Endothelial cell of umbilical vein (primary cell): ENCODE measurements around the gene GRID2. TPM values are rescaled to one million over a fixed set of nuclear protein-coding genes. Genes with fewer than 3 reads are reported as not detected.

Experiments
- BruUV-seq: library from RNA; stranded (reverse); fragments of 400-500 nt; replicated peaks from 2 replicates; lab custom pipeline; 2021; lab: Mats Ljungman, UMichigan
- CTCF ChIA-PET: fragments of 300-600, 350-600 bp; sonication (Branson Sonifier 250); formaldehyde crosslinking; loops from one replicate; lab custom pipeline; 2021; ENCODE audit warnings: antibody characterized with exemption, inconsistent platforms; lab: Charles Lee
- POLR2A ChIA-PET: fragments of 300-600, 350-600 bp; sonication (Branson Sonifier 250); formaldehyde crosslinking; loops from one replicate; lab custom pipeline; 2021; ENCODE audit warnings: antibody characterized with exemption, inconsistent platforms; lab: Charles Lee
- DNase-seq: peaks from one replicate; pipeline ENCODE4 v3.0.0-alpha.2; 2011; ENCODE audit warnings: low read depth, low spot score
- FAIRE-seq: peaks from 2 replicates; lab custom pipeline; 2011; peaks lifted over from hg19 to GRCh38; lab: Jason Lieb, UNC
- H2AFZ ChIP-seq: 2 replicates; pipeline ENCODE4 v1.6.0; 2012; ENCODE audit warnings: low read depth, low read length, control low read depth, inconsistent platforms
- H3K27ac ChIP-seq: 2 replicates; pipeline ENCODE4 v1.5.1; 2011; ENCODE audit warnings: low read depth, mild to moderate bottlenecking, control low read depth, low read length, moderate library complexity; ENCODE audit not compliant: insufficient read depth
- H3K27me3 ChIP-seq, 2 experiments: 2 replicates each; pipeline versions ENCODE4 v1.6.0 to v1.6.1; 2011; ENCODE audit warnings: low read length in 2 of 2, mixed read lengths in 1 of 2; ENCODE audit not compliant: control insufficient read depth in 2 of 2, insufficient read depth in 2 of 2
- H3K36me3 ChIP-seq, 2 experiments: 2 replicates in 1 of 2; 3 replicates in 1 of 2; pipeline ENCODE4 v1.5.1; 2011; ENCODE audit warnings: low read length in 2 of 2, mild to moderate bottlenecking in 1 of 2, moderate library complexity in 1 of 2; ENCODE audit not compliant: control insufficient read depth in 2 of 2, insufficient read depth in 2 of 2; ENCODE audit errors: extremely low read depth in 1 of 2
- H3K4me1 ChIP-seq: 3 replicates; pipeline ENCODE4 v1.5.1; 2011; ENCODE audit warnings: mild to moderate bottlenecking, low read length; ENCODE audit not compliant: control insufficient read depth, insufficient read depth; ENCODE audit errors: extremely low read depth
- H3K4me2 ChIP-seq: 2 replicates; pipeline ENCODE4 v1.6.1; 2011; ENCODE audit warnings: low read length, control low read depth, mixed read lengths; ENCODE audit not compliant: insufficient read depth
- H3K4me3 ChIP-seq, 3 experiments: fragments of 200-600 bp in 1 of 3; sonication (generic), shearing (Covaris generic) in 1 of 3; replicated peaks in 1 of 3; 2 replicates each; pipeline ENCODE4 v1.5.1; 2011 to 2016; ENCODE audit warnings: control low read depth in 3 of 3, low read length in 3 of 3, mild to moderate bottlenecking in 2 of 3, inconsistent platforms in 1 of 3, low read depth in 1 of 3, moderate library complexity in 1 of 3; ENCODE audit not compliant: insufficient read depth in 1 of 3
- H3K79me2 ChIP-seq: 2 replicates; pipeline ENCODE4 v1.6.0; 2012; ENCODE audit warnings: low read length, inconsistent platforms; ENCODE audit not compliant: control insufficient read depth, insufficient read depth
- H3K9ac ChIP-seq: replicated peaks from 2 replicates; pipeline ENCODE3; 2011; ENCODE audit warnings: low read length, control low read depth; ENCODE audit not compliant: insufficient read depth; ENCODE audit errors: extremely low read depth
- H3K9me1 ChIP-seq: replicated peaks from 3 replicates; pipeline ENCODE4 v1.6.0; 2011; ENCODE audit warnings: mild to moderate bottlenecking, low read length; ENCODE audit not compliant: control insufficient read depth, insufficient read depth; ENCODE audit errors: extremely low read depth
- H3K9me3 ChIP-seq: replicated peaks from 2 replicates; pipeline ENCODE4 v1.5.1; 2012; ENCODE audit warnings: low read length, inconsistent platforms; ENCODE audit not compliant: control insufficient read depth, insufficient read depth
- H4K20me1 ChIP-seq: replicated peaks from 2 replicates; pipeline ENCODE3; 2011; ENCODE audit warnings: mild to moderate bottlenecking, low read length; ENCODE audit not compliant: control insufficient read depth, insufficient read depth; ENCODE audit errors: extremely low read depth
- EZH2 ChIP-seq: IDR thresholded peaks from 2 replicates; pipeline ENCODE4 v1.6.1; 2012; ENCODE audit warnings: borderline replicate concordance, low read depth, mild to moderate bottlenecking, moderate library complexity, low read length, inconsistent platforms; ENCODE audit not compliant: severe bottlenecking
- FOS ChIP-seq: IDR thresholded peaks from 2 replicates; pipeline ENCODE4 v1.6.1; 2011; ENCODE audit warnings: mild to moderate bottlenecking, low read length, moderate library complexity, borderline replicate concordance; ENCODE audit not compliant: insufficient read depth
- GATA2 ChIP-seq: IDR thresholded peaks from 2 replicates; pipeline ENCODE4 v1.7.0; 2011; ENCODE audit warnings: low read depth, mild to moderate bottlenecking, moderate library complexity, mixed read lengths, low read length; ENCODE audit not compliant: insufficient read length, insufficient read depth
- JUN ChIP-seq: IDR thresholded peaks from 2 replicates; pipeline ENCODE4 v1.6.1; 2011; ENCODE audit warnings: borderline replicate concordance, low read depth; ENCODE audit not compliant: insufficient read length, insufficient read depth
- MYC ChIP-seq: IDR thresholded peaks from one replicate; pipeline ENCODE4 v1.6.1; 2011; ENCODE audit warnings: mild to moderate bottlenecking, low read depth, low read length
- POLR2A ChIP-seq: IDR thresholded peaks from 2 replicates; pipeline ENCODE4 v1.6.1; 2012; ENCODE audit warnings: low read depth, mild to moderate bottlenecking, control low read depth, low read length
- POLR2AphosphoS5 ChIP-seq: IDR thresholded peaks from 2 replicates; pipeline ENCODE4 v1.6.1; 2012; ENCODE audit warnings: low read depth, mild to moderate bottlenecking, control low read depth, low read length, moderate library complexity; ENCODE audit not compliant: insufficient read depth
- dilution Hi-C: fragments of 300-500 bp; cut with MboI; formaldehyde crosslinking; loops from one replicate; pipeline ENCODE4 v1.15.0; 2019; ENCODE audit warnings: low sequenced_read_pairs; ENCODE audit not compliant: extremely low pct_ligation_motif_present
- intact Hi-C: fragments of 100-400 bp; cut with micrococcal nuclease; formaldehyde crosslinking; loops from one replicate; pipeline ENCODE4 v1.10.0; 2022
- polyA plus RNA-seq, 4 experiments: library from polyadenylated mRNA; depleted of rRNA in 3 of 4; stranded (reverse) in 3 of 4; unstranded in 1 of 4; fragments of >200 nt; gene quantifications; 2 replicates each; pipeline versions ENCODE4 v1.2.1 to v1.2.3, GENCODE V29; 2011 to 2012; ENCODE audit warnings: missing spikeins in 1 of 4
- total RNA-seq: library from RNA; stranded (reverse); gene quantifications from 2 replicates; pipeline ENCODE4 v1.2.3, GENCODE V29; 2021
- TF ChIP-seq, protein P1 (sequence below), 2 donors: IDR thresholded peaks; 1 replicate in 1 of 2; 2 replicates in 1 of 2; pipeline ENCODE4 v1.5.1; 2011; ENCODE audit warnings: low read length in 2 of 2, mild to moderate bottlenecking in 2 of 2, moderate library complexity in 2 of 2, control low read depth in 1 of 2, inconsistent platforms in 1 of 2, low read depth in 1 of 2; ENCODE audit not compliant: insufficient read depth in 1 of 2; ENCODE audit errors: extremely low read depth in 1 of 2
- TF ChIP-seq, protein P2 (sequence below): IDR thresholded peaks from 2 replicates; pipeline ENCODE4 v1.6.1; 2011; ENCODE audit not compliant: insufficient read depth, insufficient read length

GRID2 gene
- total and polyA plus RNA-seq, 2 donors (not counting 3 experiments of a cell fraction or from before 2014, with no cell fraction given), result not detected

DNA sequence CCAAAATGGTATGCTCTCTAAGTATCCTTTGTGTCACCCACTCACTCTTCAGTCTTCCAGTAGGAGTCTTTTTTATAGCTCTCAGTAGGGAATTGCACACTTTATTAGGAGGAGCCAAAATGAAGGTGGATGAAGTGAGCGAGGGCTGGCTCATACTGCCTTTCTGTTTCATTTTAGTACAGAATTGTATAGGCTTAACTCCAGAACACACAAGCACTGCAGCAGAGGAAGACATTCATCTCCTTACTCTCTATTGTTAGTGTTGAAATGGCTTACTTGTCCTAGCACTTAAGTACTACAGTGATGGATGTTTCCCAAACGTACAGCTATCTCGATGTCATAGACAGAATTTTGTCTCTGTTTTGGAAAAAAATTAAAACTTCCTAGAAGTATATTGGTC is 1197.5 kb downstream of the GRID2 start:
- ChIA-PET POLR2A (no interaction called here), CTCF (no interaction called here)
- Histone ChIP-seq H3K36me3 (no peaks in the 10 kb centered on the region), H3K9ac (no peak overlapping the region), H3K9me1 (no peaks in the 10 kb centered on the region), H3K4me1 (no peaks in the 10 kb centered on the region), H3K9me3 (no peaks in the 10 kb centered on the region), H4K20me1 (no peaks in the 10 kb centered on the region), H3K4me2 (no peak overlapping the region), H3K79me2 (no peaks in the 10 kb centered on the region), H3K27me3 (no peaks in the 10 kb centered on the region), H3K4me3 (no peak overlapping the region), H3K27ac (no peak overlapping the region), H2AFZ (no peak overlapping the region)
- FAIRE-seq (no peak), DNase-seq (no peak)
- dilution Hi-C loops, result no loop called here
- no TSS peak for BruUV-seq
- intact Hi-C loops, result no loop called here
- TF ChIP-seq POLR2AphosphoS5 (no peak), JUN (no peak), POLR2A (no peak), GATA2 (no peak), MYC (no peak), FOS (no peak), EZH2 (no peak)
- TF ChIP-seq, protein P1, sequence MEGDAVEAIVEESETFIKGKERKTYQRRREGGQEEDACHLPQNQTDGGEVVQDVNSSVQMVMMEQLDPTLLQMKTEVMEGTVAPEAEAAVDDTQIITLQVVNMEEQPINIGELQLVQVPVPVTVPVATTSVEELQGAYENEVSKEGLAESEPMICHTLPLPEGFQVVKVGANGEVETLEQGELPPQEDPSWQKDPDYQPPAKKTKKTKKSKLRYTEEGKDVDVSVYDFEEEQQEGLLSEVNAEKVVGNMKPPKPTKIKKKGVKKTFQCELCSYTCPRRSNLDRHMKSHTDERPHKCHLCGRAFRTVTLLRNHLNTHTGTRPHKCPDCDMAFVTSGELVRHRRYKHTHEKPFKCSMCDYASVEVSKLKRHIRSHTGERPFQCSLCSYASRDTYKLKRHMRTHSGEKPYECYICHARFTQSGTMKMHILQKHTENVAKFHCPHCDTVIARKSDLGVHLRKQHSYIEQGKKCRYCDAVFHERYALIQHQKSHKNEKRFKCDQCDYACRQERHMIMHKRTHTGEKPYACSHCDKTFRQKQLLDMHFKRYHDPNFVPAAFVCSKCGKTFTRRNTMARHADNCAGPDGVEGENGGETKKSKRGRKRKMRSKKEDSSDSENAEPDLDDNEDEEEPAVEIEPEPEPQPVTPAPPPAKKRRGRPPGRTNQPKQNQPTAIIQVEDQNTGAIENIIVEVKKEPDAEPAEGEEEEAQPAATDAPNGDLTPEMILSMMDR (IDR thresholded peaks at IDR 0.05; ENCODE audit: extremely low read depth in 1 of 2, insufficient read depth in 1 of 2, low read depth in 1 of 2, low read length in 2 of 2), result no peak
- TF ChIP-seq, protein P2, sequence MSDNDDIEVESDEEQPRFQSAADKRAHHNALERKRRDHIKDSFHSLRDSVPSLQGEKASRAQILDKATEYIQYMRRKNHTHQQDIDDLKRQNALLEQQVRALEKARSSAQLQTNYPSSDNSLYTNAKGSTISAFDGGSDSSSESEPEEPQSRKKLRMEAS, result no peak
